NOMO-1 treated with dmso at 0.1 percent for 144 hours (cell line): Measurements from ENCODE around the gene PI3.
A peak's percentile ranks its signal among the peaks of the same experiment; 100 is the strongest.
"Not testable (repeated sequence)": the region's sequence is repeated elsewhere in the genome, so short reads cannot be mapped to it uniquely, and the experiment has no call there.

ENCODE experiments used
- DNase-seq: peaks from one replicate; lab custom pipeline; 2025; ENCODE audit not compliant: unreplicated experiment; lab: John Stamatoyannopoulos, UW

The PI3 gene, protein sequence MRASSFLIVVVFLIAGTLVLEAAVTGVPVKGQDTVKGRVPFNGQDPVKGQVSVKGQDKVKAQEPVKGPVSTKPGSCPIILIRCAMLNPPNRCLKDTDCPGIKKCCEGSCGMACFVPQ

DNA sequence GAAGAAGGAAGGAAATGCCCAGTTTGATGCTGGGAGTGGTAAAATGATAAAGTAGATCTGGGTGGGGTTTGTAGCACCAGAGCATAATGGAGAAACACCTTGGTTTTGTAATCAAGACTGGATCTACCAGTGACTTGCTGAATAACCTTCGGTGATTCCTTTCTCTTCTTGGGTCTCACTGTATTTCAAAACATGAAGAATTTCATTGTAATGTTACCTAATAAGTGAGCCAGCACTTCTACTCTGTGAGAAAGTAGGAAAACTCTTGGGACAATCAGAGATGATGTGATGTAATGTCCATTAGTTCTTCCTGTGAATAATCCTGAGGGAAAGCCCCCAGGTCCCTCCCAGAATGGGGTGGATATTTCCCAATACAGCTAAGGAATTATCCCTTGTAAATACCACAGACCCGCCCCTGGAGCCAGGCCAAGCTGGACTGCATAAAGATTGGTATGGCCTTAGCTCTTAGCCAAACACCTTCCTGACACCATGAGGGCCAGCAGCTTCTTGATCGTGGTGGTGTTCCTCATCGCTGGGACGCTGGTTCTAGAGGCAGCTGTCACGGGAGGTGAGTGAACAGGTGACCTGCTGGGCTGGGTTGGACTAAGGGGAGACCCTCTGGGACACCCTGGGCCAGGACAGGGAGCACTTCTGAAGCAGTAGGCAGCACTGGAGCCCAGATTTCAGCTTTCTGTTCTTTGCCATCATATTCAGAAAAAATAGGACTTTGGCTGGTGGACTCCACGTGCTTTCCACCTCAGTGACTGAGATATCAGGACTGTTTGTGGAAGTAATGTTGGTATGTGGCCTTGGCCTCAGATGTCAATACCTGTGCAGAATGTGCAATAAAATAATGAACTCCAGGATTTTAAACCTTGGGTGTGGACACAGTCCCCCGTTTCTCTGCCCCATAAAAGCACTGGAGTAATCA lies at the start of gene PI3:
TSS of gene PI3 (plus strand) at position 469 of the 931 bp plus-strand sequence. CDS start at position 490, 21 bp downstream.
- DNase-seq: no peak

DNA sequence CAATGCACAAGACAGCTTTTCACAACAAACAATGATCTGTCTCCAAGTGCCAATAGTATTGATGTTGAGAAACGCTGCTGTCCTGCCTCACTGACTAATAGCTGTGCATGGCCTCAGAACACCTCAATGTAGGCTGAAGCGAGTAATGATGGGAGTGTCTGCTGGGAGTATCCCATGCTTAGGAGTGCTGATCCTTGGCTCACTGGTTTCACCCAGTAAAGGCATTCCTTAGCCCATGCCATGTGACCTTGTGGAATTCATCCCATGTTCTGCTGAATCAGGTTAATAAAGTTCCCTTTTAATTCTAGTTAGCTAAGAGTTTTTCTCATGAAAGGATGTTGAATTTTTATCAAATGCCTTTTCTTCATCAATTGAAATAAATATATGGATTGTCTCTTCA lies 46.6 kb upstream of the PI3 start:
- DNase-seq: no peak

DNA sequence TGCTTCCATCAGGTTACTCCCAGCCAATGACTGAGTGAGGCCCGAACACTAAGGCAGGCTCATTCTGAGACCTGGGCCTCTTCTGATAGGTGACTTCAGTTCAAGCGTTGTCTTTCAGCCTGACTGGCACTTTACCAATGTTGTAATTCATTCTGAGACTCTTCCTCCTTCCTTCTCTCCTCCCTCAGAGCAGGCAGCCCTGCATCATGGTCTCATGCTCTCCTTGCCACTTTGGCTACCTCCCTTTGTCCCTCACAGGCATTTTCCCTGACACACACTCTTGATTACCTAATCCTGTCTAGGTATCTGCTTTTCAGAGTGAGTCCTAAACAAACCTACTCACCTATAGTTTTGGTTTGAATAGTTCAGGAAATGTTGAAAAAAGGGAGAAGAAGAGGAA lies 37.8 kb upstream of the PI3 start:
- DNase-seq: no peak

DNA sequence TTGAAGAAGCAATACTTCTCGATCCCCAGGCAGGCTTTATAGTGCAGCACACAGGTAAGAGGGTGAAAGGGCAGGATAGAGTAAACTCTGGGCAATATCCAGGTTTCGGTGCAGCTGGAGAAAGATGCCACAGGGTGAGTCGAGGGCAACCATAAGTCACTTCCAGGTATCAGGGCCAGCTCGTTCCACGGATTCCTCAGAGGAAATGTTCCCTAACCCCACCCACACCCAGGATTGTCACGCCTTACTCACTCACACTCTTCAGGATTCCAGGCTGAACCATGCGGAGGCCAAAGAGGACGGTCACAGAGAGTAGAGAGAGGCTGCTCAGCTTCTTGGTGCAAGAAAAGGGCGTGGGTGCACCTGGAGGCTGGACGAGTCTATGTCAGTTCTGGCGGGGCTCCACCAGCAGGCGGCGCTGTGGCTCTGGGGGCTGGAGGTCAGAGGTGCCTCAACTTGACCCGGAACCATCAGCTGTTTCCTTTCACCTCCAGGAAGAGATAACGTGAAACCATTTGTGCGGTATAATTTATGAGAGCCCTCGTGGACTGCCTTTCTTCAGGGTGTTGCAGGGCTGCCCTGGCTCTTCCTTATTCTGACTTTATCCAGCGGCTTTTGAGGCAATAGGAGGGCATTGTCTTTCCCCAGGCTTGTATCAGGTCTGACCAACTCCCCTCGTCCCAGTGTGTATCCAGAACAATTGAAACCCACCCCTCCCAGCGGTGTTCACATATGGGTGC lies 36.0 kb upstream of the PI3 start:
- peak; percentile 47 for DNase-seq

DNA sequence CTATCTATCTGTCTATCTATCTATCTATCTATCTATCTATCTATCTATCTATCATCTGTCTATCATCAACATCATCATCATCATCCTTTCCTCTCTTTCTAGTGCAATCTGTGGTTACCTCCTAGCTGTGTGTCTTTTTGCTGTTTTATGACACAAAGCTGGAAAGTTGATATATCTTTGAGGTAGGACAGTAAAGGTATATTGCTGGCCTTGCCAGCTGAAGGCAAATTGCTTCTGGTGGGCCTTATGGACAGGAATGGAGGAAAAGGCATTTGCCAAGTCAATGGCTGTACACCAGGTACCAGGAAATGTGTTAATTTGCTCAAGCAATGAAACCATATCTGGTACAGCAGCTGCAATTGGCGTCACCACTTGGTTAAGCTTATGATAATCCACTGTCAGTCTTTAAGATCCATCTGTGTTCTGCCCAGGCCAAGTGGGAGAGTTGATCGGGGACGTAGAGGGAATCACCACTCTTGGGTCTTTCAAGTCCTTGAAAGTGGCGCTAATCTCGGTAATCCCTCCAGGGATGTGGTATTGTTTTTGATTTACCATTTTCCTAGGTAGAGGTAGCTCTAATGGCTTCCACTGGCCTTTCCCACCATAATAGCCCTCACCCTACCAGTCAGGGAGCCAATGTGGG lies 34.8 kb upstream of the PI3 start:
- DNase-seq: not testable (repeated sequence)

DNA sequence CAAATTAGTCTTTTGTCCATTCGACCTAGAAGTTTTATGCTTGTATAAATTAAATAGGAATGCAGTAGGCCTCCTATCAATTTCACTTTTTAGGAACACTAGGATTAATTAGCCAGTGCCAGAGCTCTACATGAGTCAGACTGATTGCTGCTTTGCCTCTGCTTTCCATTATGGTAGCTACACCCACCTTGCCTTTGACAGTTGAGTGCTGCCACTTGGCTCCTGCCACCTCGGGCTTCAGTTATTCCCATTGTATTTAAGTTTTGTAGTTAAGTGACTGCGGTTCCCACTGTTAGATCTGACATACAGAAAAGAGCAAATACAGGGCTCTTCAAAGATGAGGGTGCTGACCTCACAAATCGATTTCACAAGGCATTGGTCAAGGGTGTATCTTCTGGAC lies 33.9 kb upstream of the PI3 start:
- no peak for DNase-seq

DNA sequence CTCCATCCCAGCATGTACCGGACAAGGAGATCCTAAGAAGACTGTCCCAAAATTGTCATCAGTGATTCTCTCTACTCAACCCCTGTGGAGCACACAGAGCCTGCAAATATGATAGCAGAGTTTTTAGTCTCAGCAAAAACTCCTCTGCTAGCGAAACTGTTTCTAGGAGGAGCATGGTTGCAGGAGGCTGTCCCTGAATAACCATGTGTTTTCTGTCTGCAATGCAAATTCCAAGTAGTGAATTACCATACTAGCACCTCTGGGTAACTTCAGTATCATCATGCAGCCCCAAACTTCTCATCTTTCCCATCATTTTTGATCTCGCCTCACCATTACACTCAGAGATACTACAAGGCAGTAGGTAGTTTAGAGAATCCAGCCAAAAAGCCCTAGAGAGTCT lies 25.6 kb upstream of the PI3 start:
- DNase-seq: no peak

DNA sequence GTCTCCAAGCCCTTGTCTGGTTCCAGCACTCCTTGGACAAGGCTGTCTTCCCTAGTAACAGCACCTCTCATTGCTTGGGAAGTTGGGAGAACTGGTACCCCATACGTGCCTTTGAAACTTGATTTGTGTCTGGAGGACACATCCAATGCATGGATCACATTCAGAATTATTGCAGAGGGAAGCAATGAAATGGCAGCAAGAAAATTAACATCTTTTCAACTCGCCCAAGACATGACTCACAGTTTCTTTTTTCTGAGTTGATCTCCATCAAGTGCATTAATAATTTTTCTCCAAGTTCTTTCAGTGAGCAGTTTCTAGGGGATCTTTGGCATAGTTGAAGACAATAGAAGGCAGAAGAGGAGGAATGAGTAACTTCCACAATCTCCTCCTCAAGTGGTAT lies 22.3 kb upstream of the PI3 start:
- DNase-seq: no peak

DNA sequence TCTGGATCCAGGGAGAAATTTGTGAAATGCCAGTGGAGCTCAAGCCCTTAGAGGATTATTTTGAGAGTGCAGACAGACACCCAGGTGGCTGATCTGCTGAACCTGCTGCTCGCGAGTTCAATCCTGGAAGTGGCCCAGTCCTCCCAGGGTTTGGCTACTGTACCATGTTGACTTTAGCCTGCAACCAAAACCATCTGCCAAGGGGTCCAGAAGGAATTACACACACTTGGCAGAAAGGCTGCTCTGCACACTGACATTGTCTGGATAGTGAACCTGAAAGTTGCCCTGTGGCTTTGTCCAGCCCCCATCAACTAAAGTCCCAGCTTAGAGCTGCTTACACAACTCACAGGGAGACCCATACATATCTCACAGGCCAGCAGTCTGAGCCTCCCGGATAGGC lies 21.6 kb upstream of the PI3 start:
- no peak for DNase-seq

DNA sequence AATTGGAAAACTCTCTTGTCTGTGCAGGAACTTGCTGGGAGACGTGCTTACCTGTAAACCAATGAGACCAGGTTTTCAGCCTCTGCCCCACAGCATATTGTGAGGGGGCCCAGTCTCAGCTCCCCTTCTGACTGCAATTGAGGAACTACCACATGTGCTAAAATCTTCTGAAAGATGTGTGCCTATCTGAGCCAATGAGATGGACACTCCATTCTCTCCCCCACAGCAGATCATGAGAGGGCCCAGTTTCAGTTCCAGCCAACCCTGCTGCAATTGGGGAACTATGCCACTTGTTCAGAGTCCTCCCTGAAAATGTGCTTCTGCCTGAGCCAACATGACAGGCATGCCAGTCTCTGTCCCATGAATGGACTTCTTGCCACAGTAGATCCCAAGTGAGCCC lies 20.9 kb upstream of the PI3 start:
- DNase-seq: peak; percentile 85

DNA sequence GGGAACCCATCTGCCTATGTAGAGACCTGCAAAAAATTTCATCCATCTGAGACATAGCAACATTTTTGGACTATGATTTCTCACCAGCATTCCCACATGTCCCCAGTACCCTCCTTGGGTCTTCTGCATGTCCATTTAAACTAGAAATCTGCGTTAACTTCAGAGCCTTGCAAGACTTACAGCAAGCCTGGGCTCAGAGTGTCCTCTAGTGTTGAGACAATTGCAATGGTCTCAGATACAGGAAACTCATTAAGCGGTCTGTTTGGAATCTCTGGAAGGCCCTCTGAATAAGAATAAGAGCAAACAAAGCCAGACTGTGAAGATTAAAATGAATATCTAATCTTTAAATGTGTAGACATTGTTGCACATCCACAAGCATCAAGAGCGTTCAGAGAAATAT lies 20.5 kb upstream of the PI3 start:
- no peak for DNase-seq

DNA sequence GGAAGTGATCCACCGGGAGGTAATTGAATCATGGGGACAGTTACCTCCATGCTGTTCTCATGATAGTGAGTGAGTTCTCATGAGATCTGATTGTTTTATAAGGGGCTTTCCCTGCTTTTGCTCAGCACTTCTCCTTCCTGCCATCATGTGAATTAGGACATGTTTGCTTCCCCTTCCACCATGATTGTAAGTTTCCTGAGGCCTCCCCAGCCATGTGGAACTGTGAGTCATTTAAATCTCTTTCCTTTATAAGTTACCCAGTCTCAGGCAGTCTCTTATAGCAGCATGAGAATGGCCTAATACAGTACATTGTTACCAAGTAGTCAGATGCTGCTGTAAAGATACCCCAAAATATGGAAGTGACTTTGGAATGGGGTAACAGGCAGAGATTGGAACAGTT lies 19.9 kb upstream of the PI3 start:
- DNase-seq: not testable (repeated sequence)

DNA sequence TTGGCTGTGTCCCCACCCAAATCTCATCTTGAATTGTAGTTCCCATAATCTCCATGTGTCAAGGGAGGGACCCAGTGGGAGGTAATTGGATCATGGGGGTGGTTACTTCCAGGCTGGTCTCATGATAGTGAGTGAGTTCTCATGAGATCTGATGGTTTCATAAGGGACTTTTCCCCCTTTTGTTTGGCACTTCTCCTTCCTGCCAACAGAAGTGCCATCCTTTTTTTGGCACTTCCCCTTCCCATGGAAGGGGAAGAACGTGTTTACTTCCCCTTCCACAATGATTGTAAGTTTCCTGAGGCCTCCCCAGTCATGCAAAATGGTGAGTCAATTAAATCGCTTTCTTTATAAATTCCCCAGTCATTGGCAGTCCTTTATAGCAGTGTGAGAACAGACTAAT lies 18.0 kb upstream of the PI3 start:
- DNase-seq: no peak

DNA sequence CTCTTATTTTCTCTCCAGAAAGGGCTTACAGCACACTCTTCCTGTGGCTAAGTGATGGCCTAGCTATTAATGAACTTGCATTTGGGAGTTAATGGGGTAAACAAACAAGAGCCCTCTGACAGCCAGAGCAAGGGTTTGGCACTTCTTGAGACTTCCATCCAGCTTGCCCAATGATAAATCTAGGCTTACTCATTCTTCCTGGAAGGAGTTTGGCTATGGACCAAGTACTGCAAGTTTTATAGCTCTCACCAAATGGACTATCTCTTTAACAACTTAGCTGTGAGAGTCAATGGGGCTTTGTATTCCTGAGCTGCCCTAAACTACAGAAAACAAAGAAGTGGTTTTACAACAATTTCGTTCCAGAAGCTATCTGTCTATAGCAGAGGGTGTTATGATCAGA lies 16.7 kb upstream of the PI3 start:
- DNase-seq: no peak

DNA sequence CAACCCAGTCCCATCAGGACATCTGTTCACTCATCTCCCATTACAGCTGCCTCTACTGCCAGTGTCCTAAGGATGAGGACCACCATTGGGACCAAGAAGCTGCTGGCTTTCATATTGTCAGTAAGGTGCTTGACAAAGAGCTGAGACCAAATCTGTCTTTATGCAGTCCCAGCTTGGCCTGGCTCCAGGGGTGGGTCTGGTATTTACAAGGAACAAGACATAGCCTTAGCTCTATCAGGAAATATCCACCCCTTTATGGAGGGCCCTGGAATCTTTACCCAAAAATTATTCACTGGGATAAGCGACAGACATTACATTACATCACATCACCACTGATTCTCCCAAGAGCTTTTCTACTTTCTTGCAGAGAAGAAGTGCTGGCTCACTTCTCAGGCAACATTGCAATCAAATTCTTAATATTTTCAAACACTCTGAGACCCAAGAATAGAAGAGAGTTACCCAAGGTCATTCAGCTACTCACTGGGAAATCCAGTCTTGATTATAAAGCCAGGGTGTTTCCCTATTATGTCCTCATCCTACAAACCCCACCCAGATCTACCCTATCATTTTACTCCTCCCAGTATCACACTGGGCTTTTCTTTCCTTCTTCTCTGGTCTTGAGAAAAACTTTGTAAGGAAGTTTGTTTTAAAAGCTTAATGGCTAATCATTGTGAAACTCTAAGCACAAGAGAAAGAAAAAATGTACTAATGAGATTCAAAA lies 11.5 kb upstream of the PI3 start:
- DNase-seq: no peak

DNA sequence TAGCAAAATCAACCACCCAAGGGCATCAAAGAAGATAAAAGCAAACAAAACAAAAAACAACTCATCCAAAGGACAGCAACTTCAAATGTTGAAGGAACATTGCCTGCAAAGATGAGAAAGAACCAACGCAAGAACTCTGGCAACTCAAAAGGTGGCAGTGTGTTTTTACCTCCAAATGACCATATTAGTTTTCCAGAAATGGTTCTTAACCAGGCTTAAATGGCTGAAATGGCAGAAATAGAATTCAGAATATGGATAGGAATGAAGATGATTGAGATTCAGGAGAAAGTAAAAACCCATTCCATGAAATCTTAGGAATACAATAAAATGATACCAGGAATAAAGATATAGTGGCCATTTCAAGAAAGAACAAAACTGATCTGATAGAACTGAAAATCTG lies 9.8 kb upstream of the PI3 start:
- no peak for DNase-seq

DNA sequence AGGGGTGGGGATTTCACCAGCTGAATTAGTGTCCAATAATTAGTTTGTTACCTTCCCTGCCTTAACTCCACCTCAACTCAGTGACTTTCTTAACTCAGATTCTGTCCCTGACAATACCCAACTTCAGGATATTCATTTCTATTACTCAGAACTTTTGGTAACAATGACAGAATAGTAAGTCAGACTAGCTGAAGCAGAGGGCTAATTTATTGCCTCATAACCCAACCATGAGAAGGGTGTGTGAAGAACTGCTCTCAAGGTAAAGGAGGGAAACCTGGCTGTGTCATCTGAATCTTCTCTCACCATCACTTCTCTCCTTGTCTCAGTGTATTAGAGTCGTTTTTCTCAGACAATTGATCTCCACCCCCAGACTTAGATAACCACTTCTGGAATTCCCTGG lies 1.2 kb upstream of the PI3 start:
- no peak for DNase-seq

DNA sequence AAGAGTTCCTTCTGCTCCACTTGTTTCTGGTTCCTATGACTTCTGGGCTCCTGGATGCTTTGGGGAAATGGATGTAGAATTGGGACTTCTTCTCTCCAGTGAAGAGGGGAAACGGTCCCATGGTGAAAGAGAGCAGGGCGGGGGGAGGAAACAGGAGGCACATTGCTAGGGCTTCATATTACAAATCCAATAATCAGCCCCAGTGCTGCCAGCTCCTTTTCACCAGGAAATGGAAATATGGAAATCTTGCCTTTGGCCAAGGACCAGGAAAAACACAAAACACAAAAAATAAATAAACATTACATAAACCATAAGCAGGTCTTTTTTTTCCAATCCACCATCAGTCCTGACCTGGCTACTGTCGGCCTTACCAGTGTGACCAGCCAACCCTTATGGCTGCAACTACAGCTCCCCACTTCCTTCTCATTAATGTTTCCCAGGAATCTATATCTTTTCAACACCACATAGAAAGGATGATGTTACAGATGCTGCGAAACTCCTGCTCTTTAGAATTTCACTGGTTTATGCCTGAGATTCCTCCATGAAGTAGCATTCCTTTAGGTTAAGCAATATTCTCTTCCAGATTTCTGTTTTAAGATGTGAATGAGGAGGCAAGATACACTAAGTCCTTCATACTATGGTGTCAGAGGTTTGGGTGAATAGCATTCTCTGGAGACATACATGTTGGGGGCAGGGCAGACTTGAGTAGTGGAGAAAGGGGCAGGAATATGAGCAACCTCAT lies 2.0 kb downstream of the PI3 start:
- DNase-seq: no peak

DNA sequence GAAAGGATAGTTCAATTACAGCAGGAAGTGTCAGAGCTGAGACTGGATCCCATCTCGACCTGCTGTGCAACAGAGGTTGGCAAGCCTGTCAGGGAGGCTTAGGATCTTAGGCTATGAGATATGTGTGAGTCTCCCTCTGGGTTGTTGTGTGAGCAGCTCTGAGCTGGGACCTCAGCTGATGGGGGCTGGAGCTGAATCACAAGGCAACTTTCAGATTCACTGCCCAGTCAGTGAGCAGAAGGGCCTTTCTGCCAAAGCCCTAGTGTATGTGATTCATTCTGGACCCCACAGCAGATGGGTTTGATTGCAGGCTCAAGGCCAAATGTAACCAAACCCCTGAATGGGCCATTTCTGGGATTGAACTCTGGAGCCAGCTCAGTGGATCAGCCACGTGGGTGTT lies 4.5 kb downstream of the PI3 start:
- DNase-seq: no peak

DNA sequence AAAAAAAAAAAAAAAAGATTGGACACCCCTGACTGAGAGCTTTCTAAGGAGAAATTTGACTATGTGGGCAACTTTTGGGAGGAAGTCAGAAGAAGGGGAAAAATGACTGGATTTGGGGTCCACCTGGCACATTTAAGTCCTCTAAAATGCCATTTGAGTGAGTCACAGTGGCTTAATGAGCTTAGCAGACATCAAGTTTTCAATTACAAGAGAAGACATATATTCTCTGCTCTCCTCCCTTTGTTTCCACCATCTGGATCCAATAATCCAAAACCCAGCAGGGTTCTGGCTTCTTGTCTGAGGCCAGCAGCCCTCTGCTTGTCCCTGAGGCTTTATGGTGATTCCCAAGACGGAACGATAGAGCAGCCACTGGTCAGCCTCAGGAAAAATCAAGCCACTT lies 6.9 kb downstream of the PI3 start:
- DNase-seq: no peak
